Mesendoderm (in vitro differentiated cells): ENCODE results near the gene ADARB2.

Source experiments
- DNase-seq: peaks from one replicate; pipeline ENCODE4 v3.0.0; 2013
- H2AK5ac ChIP-seq: 2 replicates; pipeline ENCODE4 v1.6.1; 2013; ENCODE audit warnings: low read length, inconsistent platforms
- H2BK120ac ChIP-seq: 2 replicates; pipeline ENCODE4 v1.6.1; 2013; ENCODE audit warnings: low read depth, mild to moderate bottlenecking, low read length, moderate library complexity, mixed read lengths
- H2BK15ac ChIP-seq: replicated peaks from 2 replicates; pipeline ENCODE4 v1.6.1; 2013; ENCODE audit warnings: low read depth, mild to moderate bottlenecking, moderate library complexity
- H2BK5ac ChIP-seq: 2 replicates; pipeline ENCODE4 v1.6.1; 2013; ENCODE audit warnings: low read length, inconsistent platforms
- H3K18ac ChIP-seq: 2 replicates; pipeline ENCODE4 v1.6.1; 2013; ENCODE audit warnings: mild to moderate bottlenecking, low read length, mixed read lengths
- H3K23ac ChIP-seq: one replicate; pipeline ENCODE4 v1.6.1; 2013; ENCODE audit warnings: low read length
- H3K27ac ChIP-seq: 2 replicates; pipeline ENCODE4 v1.5.1; 2013; ENCODE audit warnings: low read depth, mild to moderate bottlenecking, inconsistent platforms, low read length, moderate library complexity
- H3K27me3 ChIP-seq: 2 replicates; pipeline ENCODE4 v1.6.1; 2013; ENCODE audit warnings: low read length, control low read depth, mild to moderate bottlenecking, inconsistent platforms; ENCODE audit not compliant: insufficient read depth, poor library complexity
- H3K36me3 ChIP-seq: 2 replicates; pipeline ENCODE4 v1.6.1; 2013; ENCODE audit warnings: low read length, inconsistent platforms; ENCODE audit not compliant: control insufficient read depth, insufficient read depth
- H3K4ac ChIP-seq: one replicate; pipeline ENCODE4 v1.6.1; 2013; ENCODE audit warnings: low read depth, mild to moderate bottlenecking, low read length, moderate library complexity
- H3K4me1 ChIP-seq: 2 replicates; pipeline ENCODE4 v1.6.1; 2013; ENCODE audit warnings: low read depth, low read length, inconsistent platforms; ENCODE audit not compliant: control insufficient read depth
- H3K4me2 ChIP-seq: 2 replicates; pipeline ENCODE4 v1.6.1; 2013; ENCODE audit warnings: low read length
- H3K4me3 ChIP-seq: 2 replicates; pipeline ENCODE4 v1.5.1; 2013; ENCODE audit warnings: mild to moderate bottlenecking, low read length
- H3K56ac ChIP-seq: one replicate; pipeline ENCODE4 v1.6.1; 2013; ENCODE audit warnings: low read length
- H3K79me1 ChIP-seq: 2 replicates; pipeline ENCODE4 v1.6.1; 2013; ENCODE audit warnings: low read length, inconsistent platforms
- H3K79me2 ChIP-seq: 2 replicates; pipeline ENCODE4 v1.6.1; 2013; ENCODE audit warnings: mild to moderate bottlenecking, low read length; ENCODE audit not compliant: control insufficient read depth, insufficient read depth
- H3K9ac ChIP-seq: 2 replicates; pipeline ENCODE4 v1.6.1; 2013; ENCODE audit warnings: low read length, inconsistent platforms
- H4K5ac ChIP-seq: one replicate; pipeline ENCODE4 v1.6.1; 2013; ENCODE audit warnings: low read length
- H4K8ac ChIP-seq: one replicate; pipeline ENCODE4 v1.6.1; 2013; ENCODE audit warnings: low read depth, mild to moderate bottlenecking, control low read depth, low read length, moderate library complexity
- WGBS: extraction: QIAGEN DNeasy Blood & Tissue Kit; methylation state at CpG from one replicate; pipeline ENCODE4 v1.1.7; 2013; ENCODE audit warnings: low lambda C conversion rate, missing lambda C conversion rate; ENCODE audit not compliant: insufficient coverage; ENCODE audit errors: extremely low coverage; 5-methylcytosine and 5-hydroxymethylcytosine counted together

ADARB2 gene

GRCh38 chr10:1563028-1563427 is 174.3 kb downstream of the ADARB2 start:
- DNase-seq: no peak
- H2BK5ac ChIP-seq: no peak overlapping the region
- no peak overlapping the region for H3K4me3 ChIP-seq
- no peaks in the 10 kb centered on the region for H3K27me3 ChIP-seq
- no peak overlapping the region for H3K18ac ChIP-seq
- H3K36me3 ChIP-seq: no peaks in the 10 kb centered on the region
- no peak overlapping the region for H2BK15ac ChIP-seq
- WGBS: no CpG with 5 or more reads among the region's 13 CpGs
- no peak overlapping the region for H3K56ac ChIP-seq
- no peaks in the 10 kb centered on the region for H3K4me1 ChIP-seq
- no peaks in the 10 kb centered on the region for H3K79me1 ChIP-seq
- H2AK5ac ChIP-seq: no peak overlapping the region
- no peak overlapping the region for H2BK120ac ChIP-seq
- no peak overlapping the region for H3K9ac ChIP-seq
- no peak overlapping the region for H3K4ac ChIP-seq
- H3K4me2 ChIP-seq: no peak overlapping the region
- no peak overlapping the region for H3K27ac ChIP-seq
- H4K5ac ChIP-seq: no peak overlapping the region
- no peak overlapping the region for H4K8ac ChIP-seq
- no peaks in the 10 kb centered on the region for H3K79me2 ChIP-seq
- H3K23ac ChIP-seq: no peak overlapping the region

GRCh38 chr10:1561731-1562337 is 175.5 kb downstream of the ADARB2 start:
- no peaks in the 10 kb centered on the region for H3K4me1 ChIP-seq

GRCh38 chr10:1560535-1561192 is 176.7 kb downstream of the ADARB2 start:
- H3K4me2 ChIP-seq: no peak overlapping the region
- H3K27ac ChIP-seq: no peak overlapping the region
- no peak overlapping the region for H3K56ac ChIP-seq
- no peak overlapping the region for H3K23ac ChIP-seq
- H3K4me1 ChIP-seq: no peaks in the 10 kb centered on the region
- H2BK15ac ChIP-seq: no peak overlapping the region
- H2BK5ac ChIP-seq: no peak overlapping the region
- H3K36me3 ChIP-seq: no peaks in the 10 kb centered on the region
- no peaks in the 10 kb centered on the region for H3K79me1 ChIP-seq
- H3K9ac ChIP-seq: no peak overlapping the region
- no peak overlapping the region for H4K8ac ChIP-seq
- H3K4ac ChIP-seq: no peak overlapping the region
- no peak overlapping the region for H2BK120ac ChIP-seq
- H2AK5ac ChIP-seq: no peak overlapping the region
- no peaks in the 10 kb centered on the region for H3K79me2 ChIP-seq
- no CpG with 5 or more reads among the region's 16 CpGs for WGBS
- H3K4me3 ChIP-seq: no peak overlapping the region
- DNase-seq: no peak
- H3K18ac ChIP-seq: no peak overlapping the region
- H3K27me3 ChIP-seq: no peaks in the 10 kb centered on the region
- H4K5ac ChIP-seq: no peak overlapping the region

More at GRCh38 chr10:1561731-1562337, 175.5 kb downstream of the ADARB2 start:
- no peaks in the 10 kb centered on the region for H3K36me3 ChIP-seq
- H3K23ac ChIP-seq: no peak overlapping the region
- H4K8ac ChIP-seq: no peak overlapping the region
- no peak overlapping the region for H3K4ac ChIP-seq
- no peaks in the 10 kb centered on the region for H3K79me2 ChIP-seq
- no CpG with 5 or more reads among the region's 19 CpGs for WGBS
- DNase-seq: no peak
- no peak overlapping the region for H2BK5ac ChIP-seq
- no peak overlapping the region for H3K9ac ChIP-seq
- H3K79me1 ChIP-seq: no peaks in the 10 kb centered on the region
- no peak overlapping the region for H2AK5ac ChIP-seq
- H2BK15ac ChIP-seq: no peak overlapping the region
- no peak overlapping the region for H3K18ac ChIP-seq
- no peak overlapping the region for H4K5ac ChIP-seq
- no peak overlapping the region for H3K4me3 ChIP-seq
- H3K27me3 ChIP-seq: no peaks in the 10 kb centered on the region
- no peak overlapping the region for H3K27ac ChIP-seq
- H3K56ac ChIP-seq: no peak overlapping the region
- no peak overlapping the region for H2BK120ac ChIP-seq
- H3K4me2 ChIP-seq: no peak overlapping the region

GRCh38 chr10:1559761-1560160 is 177.6 kb downstream of the ADARB2 start:
- no peaks in the 10 kb centered on the region for H3K79me2 ChIP-seq
- no peak overlapping the region for H3K56ac ChIP-seq
- H2BK120ac ChIP-seq: no peak overlapping the region
- no peak overlapping the region for H3K4me2 ChIP-seq
- H3K4me1 ChIP-seq: no peaks in the 10 kb centered on the region
- no peak overlapping the region for H3K18ac ChIP-seq
- no peaks in the 10 kb centered on the region for H3K27me3 ChIP-seq
- no peak overlapping the region for H3K9ac ChIP-seq
- H3K79me1 ChIP-seq: no peaks in the 10 kb centered on the region
- DNase-seq: no peak
- no peak overlapping the region for H3K4me3 ChIP-seq
- H2BK15ac ChIP-seq: no peak overlapping the region
- no peak overlapping the region for H2AK5ac ChIP-seq
- no peak overlapping the region for H3K4ac ChIP-seq
- no peak overlapping the region for H4K8ac ChIP-seq
- no peak overlapping the region for H3K23ac ChIP-seq
- no CpG with 5 or more reads among the region's 11 CpGs for WGBS
- H3K36me3 ChIP-seq: no peaks in the 10 kb centered on the region
- H3K27ac ChIP-seq: no peak overlapping the region
- no peak overlapping the region for H4K5ac ChIP-seq
- H2BK5ac ChIP-seq: no peak overlapping the region

GRCh38 chr10:1559311-1559710 is 178.0 kb downstream of the ADARB2 start:
- no peak overlapping the region for H4K8ac ChIP-seq
- H2BK5ac ChIP-seq: no peak overlapping the region

GRCh38 chr10:1558906-1559305 is 178.4 kb downstream of the ADARB2 start:
- H3K4me1 ChIP-seq: no peaks in the 10 kb centered on the region
- no peak for DNase-seq
- no peak overlapping the region for H3K9ac ChIP-seq
- H4K5ac ChIP-seq: no peak overlapping the region
- H3K23ac ChIP-seq: no peak overlapping the region
- H3K36me3 ChIP-seq: no peaks in the 10 kb centered on the region
- H3K79me1 ChIP-seq: no peaks in the 10 kb centered on the region
- H2BK5ac ChIP-seq: no peak overlapping the region
- H4K8ac ChIP-seq: no peak overlapping the region
- H3K4ac ChIP-seq: no peak overlapping the region
- H3K4me2 ChIP-seq: no peak overlapping the region
- H2BK15ac ChIP-seq: no peak overlapping the region
- no peak overlapping the region for H3K56ac ChIP-seq
- WGBS: no CpG with 5 or more reads among the region's 4 CpGs
- no peak overlapping the region for H2AK5ac ChIP-seq
- H3K79me2 ChIP-seq: no peaks in the 10 kb centered on the region
- H3K4me3 ChIP-seq: no peak overlapping the region
- H3K18ac ChIP-seq: no peak overlapping the region
- no peaks in the 10 kb centered on the region for H3K27me3 ChIP-seq
- no peak overlapping the region for H3K27ac ChIP-seq
- no peak overlapping the region for H2BK120ac ChIP-seq

More at GRCh38 chr10:1559311-1559710, 178.0 kb downstream of the ADARB2 start:
- no peak overlapping the region for H2BK15ac ChIP-seq
- no peak overlapping the region for H4K5ac ChIP-seq
- no peaks in the 10 kb centered on the region for H3K27me3 ChIP-seq
- no peaks in the 10 kb centered on the region for H3K4me1 ChIP-seq
- H3K4ac ChIP-seq: no peak overlapping the region
- no peak overlapping the region for H3K56ac ChIP-seq
- no peak overlapping the region for H3K4me2 ChIP-seq
- no peaks in the 10 kb centered on the region for H3K79me1 ChIP-seq
- H3K9ac ChIP-seq: no peak overlapping the region
- no peak overlapping the region for H2BK120ac ChIP-seq
- no peaks in the 10 kb centered on the region for H3K79me2 ChIP-seq
- no peak overlapping the region for H3K23ac ChIP-seq
- H3K27ac ChIP-seq: no peak overlapping the region
- no peak for DNase-seq
- no peak overlapping the region for H3K4me3 ChIP-seq
- no peak overlapping the region for H3K18ac ChIP-seq
- WGBS: no CpG with 5 or more reads among the region's 14 CpGs
- no peak overlapping the region for H2AK5ac ChIP-seq
- H3K36me3 ChIP-seq: no peaks in the 10 kb centered on the region
